HL-60 (cell line): ENCODE measurements around the gene ATP1A1.

ENCODE experiments used
- DNase-seq, 2 experiments: peaks; one replicate each; pipeline ENCODE4 v3.0.0-alpha.2; 2010 to 2020; ENCODE audit warnings: low read depth in 1 of 2, low spot score in 1 of 2
- H3K27ac ChIP-seq: fragments of 250-450 bp; sonication (Bioruptor Pico); replicated peaks from 2 replicates; pipeline ENCODE4 v1.5.1; 2020; ENCODE audit warnings: mild to moderate bottlenecking, moderate library complexity
- H3K27me3 ChIP-seq: fragments of 250-450 bp; sonication (Bioruptor Pico); 2 replicates; pipeline ENCODE4 v1.5.1; 2021; ENCODE audit warnings: mild to moderate bottlenecking, moderate library complexity; ENCODE audit not compliant: insufficient read depth, poor library complexity, severe bottlenecking
- H3K4me3 ChIP-seq: replicated peaks from 2 replicates; pipeline ENCODE4 v1.5.1; 2011; ENCODE audit warnings: mild to moderate bottlenecking, control low read depth, low read length; ENCODE audit not compliant: insufficient read depth
- GABPA ChIP-seq: IDR thresholded peaks from 2 replicates; pipeline ENCODE4 v1.6.1; 2012; ENCODE audit warnings: low read depth
- POLR2AphosphoS5 ChIP-seq: IDR thresholded peaks from 2 replicates; pipeline ENCODE4 v1.6.1; 2012; ENCODE audit warnings: low read depth
- SPI1 ChIP-seq: IDR thresholded peaks from 2 replicates; pipeline ENCODE4 v1.6.1; 2012; ENCODE audit warnings: low read depth, mild to moderate bottlenecking, borderline replicate concordance
- TF ChIP-seq, protein P1 (sequence below): IDR thresholded peaks from one replicate; pipeline ENCODE4 v1.5.1; 2011; ENCODE audit warnings: low read length, control low read depth, inconsistent platforms; ENCODE audit not compliant: insufficient read depth
- TF ChIP-seq, protein P2 (sequence below): IDR thresholded peaks from 2 replicates; pipeline ENCODE4 v1.6.1; 2012; ENCODE audit warnings: low read depth; ENCODE audit not compliant: insufficient replicate concordance

Gene ATP1A1

DNA sequence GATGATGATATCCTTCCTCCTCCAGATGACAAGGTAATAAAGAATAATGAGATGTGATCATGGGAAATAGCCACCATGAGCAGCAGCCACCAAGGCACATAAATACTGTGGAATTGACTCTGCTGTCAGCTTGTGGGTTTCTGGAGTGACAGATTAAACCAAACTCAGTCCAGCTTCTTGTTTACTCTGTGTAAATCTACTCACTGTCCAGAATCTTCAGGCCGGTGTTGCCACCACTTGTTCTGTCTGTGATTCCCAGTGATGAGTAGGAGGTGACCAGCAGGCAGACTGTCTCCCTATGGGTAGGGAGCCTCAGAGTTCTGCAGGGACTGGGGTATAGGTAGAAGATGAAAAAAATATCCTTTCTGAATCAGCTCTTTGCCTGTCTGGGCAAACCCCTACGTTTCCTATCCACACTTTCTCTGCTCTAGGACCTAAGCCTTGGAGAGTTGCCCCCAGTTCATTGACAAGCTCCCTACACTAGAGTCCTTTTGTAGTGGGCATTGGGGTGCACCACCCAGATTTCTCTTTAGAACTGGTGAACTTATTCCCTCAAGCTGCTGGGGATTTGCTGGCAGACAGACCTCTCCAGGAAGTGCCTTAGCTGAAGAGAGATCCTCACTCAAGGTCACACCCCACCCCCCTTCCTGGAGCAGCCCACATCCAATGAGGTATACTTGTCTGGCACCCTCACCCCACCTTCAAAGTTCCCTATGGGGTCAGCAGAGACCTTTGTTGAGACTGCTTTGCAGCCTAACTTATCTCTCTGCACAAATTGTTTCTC is 47.6 kb downstream of the ATP1A1 start:
- no peak for DNase-seq
- no peak overlapping the region for H3K4me3 ChIP-seq
- TF ChIP-seq SPI1: no peak
- no peak for TF ChIP-seq POLR2AphosphoS5
- no peak for TF ChIP-seq GABPA
- TF ChIP-seq, protein P1, sequence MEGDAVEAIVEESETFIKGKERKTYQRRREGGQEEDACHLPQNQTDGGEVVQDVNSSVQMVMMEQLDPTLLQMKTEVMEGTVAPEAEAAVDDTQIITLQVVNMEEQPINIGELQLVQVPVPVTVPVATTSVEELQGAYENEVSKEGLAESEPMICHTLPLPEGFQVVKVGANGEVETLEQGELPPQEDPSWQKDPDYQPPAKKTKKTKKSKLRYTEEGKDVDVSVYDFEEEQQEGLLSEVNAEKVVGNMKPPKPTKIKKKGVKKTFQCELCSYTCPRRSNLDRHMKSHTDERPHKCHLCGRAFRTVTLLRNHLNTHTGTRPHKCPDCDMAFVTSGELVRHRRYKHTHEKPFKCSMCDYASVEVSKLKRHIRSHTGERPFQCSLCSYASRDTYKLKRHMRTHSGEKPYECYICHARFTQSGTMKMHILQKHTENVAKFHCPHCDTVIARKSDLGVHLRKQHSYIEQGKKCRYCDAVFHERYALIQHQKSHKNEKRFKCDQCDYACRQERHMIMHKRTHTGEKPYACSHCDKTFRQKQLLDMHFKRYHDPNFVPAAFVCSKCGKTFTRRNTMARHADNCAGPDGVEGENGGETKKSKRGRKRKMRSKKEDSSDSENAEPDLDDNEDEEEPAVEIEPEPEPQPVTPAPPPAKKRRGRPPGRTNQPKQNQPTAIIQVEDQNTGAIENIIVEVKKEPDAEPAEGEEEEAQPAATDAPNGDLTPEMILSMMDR: no peak
- TF ChIP-seq, protein P2, sequence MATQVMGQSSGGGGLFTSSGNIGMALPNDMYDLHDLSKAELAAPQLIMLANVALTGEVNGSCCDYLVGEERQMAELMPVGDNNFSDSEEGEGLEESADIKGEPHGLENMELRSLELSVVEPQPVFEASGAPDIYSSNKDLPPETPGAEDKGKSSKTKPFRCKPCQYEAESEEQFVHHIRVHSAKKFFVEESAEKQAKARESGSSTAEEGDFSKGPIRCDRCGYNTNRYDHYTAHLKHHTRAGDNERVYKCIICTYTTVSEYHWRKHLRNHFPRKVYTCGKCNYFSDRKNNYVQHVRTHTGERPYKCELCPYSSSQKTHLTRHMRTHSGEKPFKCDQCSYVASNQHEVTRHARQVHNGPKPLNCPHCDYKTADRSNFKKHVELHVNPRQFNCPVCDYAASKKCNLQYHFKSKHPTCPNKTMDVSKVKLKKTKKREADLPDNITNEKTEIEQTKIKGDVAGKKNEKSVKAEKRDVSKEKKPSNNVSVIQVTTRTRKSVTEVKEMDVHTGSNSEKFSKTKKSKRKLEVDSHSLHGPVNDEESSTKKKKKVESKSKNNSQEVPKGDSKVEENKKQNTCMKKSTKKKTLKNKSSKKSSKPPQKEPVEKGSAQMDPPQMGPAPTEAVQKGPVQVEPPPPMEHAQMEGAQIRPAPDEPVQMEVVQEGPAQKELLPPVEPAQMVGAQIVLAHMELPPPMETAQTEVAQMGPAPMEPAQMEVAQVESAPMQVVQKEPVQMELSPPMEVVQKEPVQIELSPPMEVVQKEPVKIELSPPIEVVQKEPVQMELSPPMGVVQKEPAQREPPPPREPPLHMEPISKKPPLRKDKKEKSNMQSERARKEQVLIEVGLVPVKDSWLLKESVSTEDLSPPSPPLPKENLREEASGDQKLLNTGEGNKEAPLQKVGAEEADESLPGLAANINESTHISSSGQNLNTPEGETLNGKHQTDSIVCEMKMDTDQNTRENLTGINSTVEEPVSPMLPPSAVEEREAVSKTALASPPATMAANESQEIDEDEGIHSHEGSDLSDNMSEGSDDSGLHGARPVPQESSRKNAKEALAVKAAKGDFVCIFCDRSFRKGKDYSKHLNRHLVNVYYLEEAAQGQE: no peak
- H3K27ac ChIP-seq: no peak overlapping the region
- H3K27me3 ChIP-seq: no peaks in the 10 kb centered on the region

- TF ChIP-seq POLR2AphosphoS5 (no peak), SPI1 (no peak), GABPA (no peak)
- TF ChIP-seq, protein P2: no peak
- TF ChIP-seq, protein P1: no peak
- no peak overlapping the region for H3K4me3 ChIP-seq
- DNase-seq: no peak
- no peak overlapping the region for H3K27ac ChIP-seq
- H3K27me3 ChIP-seq: no peaks in the 10 kb centered on the region
Measured at GRCh38 chr1:116424438-116424837, 51.4 kb downstream of the ATP1A1 start.

GRCh38 chr1:116424863-116425262 is 51.8 kb downstream of the ATP1A1 start:
- no peak for DNase-seq
- Histone ChIP-seq H3K4me3 (no peak overlapping the region), H3K27me3 (no peaks in the 10 kb centered on the region), H3K27ac (no peak overlapping the region)
- no peak for TF ChIP-seq GABPA
- no peak for TF ChIP-seq POLR2AphosphoS5
- no peak for TF ChIP-seq SPI1
- TF ChIP-seq, protein P2: no peak
- TF ChIP-seq, protein P1: no peak
